ENCODE data around the gene CACHD1.

- TF ChIP-seq E2F6 (IDR thresholded peaks at IDR 0.05; ENCODE audit: borderline replicate concordance, low read depth) (no peak), EHMT2 (IDR thresholded peaks at IDR 0.05; ENCODE audit: low read depth) (no peak), MYC (IDR thresholded peaks at IDR 0.05; ENCODE audit: borderline replicate concordance, low read length) (no peak)
Observed at GRCh38 chr1:64488862-64489261, 18.9 kb downstream of the CACHD1 start.
